GM11168 (cell line): ENCODE measurements around the gene LRRC56.

ENCODE experiments used
- in situ Hi-C: fragments of 300-500 bp; cut with MboI; formaldehyde crosslinking; loops from one replicate; pipeline ENCODE4 v1.12.0; 2022; ENCODE audit warnings: low sequenced_read_pairs; ENCODE audit not compliant: unreplicated experiment

Gene LRRC56

DNA sequence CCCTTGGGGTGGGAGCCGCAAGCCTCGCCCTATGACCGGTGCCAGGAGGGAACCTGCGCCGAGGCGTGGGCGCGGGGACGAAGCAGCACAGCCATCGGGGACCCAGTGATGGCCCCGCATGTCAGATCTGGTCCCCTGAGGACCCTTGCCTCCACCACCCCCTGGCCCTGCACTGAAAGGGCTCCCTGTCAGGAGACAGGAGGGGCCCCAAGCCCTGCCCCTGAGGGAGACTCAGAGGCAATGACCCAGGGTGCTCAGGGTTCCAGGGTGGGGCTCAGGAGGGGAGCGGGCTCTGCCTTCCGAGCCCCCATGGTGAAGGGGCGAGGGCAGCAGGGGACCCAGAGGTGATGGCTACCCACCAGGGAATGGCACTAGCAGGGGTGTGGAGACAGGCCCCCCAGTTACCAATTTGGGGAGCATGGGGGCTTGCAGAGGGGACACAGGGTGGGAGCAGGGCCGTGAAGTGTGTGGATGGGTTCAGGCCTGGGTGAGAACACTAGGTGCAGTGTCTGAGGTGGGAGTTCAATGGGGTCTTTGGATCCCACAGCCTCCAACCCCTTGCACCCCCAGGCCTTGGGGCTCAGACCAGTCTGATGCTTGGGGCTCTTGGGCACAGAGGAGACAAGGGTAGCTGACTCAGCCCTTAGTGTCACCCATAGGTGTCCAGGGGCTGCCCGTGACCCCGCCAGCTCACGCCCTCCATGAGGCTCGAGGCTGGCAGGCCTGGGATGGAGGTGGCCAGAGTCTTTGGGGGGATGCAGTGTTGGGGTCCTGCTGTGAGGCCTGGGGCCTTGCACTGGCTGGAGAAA is 499 bp downstream of the LRRC56 start:
- in situ Hi-C loops: no loop called here

DNA sequence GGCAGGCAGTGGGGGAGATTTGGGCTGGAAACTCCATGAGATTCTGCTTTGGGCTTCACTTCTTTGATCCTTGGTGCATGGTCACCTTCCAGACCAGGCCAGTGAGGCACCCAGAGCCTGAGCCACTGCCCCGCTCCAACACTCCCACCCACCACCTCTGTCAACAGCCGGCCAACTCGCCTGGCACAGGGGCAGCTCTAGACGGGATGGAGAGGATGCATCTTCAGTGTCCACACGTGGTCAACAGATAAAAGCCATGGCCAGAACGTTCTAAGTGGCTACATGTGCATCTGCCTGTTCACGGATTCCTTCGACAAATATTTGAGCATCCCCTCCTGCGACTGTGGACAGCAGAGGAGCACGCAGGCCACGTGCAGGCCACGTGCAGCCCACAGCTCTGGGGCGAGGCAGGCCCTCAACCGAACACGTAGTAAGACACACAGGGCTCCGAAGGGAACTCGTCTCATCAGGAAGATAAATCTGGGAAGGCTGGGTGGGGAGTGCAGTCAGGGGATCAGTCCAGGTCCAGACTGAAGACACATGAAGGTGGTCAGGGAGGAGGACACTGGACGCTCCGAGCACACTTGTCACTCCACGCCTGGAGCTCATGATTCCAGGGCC is 1.2 kb downstream of the LRRC56 start:
- in situ Hi-C loops: no loop called here

DNA sequence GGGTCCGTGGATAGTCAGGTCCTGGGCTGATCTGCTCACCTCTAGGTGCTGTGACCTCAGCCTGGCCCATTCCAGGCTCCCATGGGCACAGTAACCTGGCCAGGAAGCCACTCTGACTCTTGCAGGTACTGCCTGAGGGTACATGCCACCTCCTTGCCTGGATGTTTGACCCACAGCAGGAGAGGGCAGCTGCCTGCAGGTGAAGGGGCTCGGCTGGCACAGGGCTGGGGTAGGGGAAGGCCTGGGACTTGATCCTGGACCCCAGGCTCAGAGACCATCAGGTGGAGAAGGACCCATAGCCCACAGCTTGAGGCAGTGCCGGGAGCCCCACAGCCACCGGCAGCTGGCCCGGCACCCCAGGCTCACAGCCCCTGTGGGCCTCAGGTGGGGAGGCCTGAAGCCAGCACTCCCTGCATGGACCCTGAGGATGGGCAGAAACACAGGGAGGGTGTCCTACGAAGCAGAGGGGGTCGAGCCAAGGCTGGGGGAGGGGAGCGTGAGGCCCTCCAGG is 2.7 kb downstream of the LRRC56 start:
- in situ Hi-C loops: no loop called here

DNA sequence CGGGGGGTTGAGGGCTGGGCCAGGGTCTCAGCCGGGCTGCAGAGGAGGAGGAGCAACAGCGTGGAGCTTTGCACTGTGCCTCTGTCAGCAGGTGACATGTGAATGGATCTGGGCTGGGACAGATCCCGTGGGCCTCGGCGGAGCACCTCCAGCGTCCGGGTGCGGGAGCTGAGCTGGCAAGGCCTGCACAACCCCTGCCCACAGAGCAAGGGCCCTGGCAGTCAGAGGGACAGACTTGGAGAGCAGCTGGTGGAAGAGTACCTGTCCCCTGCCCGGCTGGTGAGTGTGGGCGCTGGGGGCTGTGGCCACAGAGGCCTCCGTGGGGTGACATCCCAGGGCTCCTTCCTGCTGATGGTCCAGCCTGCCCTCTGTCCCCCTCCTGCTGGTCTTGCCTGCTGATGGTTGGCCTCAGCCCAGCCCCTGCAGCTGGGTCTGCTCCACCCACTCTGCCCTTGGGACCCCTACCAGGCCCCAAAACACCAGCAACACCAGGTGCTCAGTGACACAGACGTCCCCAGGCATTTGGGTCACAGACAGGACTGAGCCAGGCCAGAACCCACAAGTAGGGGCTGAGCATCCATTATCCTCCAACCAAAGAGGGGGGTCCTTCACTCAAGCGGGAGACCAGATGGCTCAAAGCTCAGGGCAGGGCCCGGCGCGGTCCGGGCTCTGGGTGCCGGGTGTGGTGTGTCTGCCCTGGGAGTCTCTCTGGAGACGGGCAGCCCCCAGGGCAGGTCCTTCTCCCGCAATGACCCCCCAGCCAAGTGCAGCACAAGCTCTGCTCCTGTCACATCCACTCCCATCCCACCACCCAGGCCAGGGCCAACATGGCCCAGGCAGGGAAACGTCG is 3.5 kb downstream of the LRRC56 start:
- in situ Hi-C loops: no loop called here

- in situ Hi-C loops: no loop called here
These were observed 4.1 kb downstream of the LRRC56 start for GRCh38 chr11:541433-541885.

GRCh38 chr11:544817-545166 is 7.5 kb downstream of the LRRC56 start:
- in situ Hi-C loops: no loop called here

GRCh38 chr11:545171-545570 is 7.8 kb downstream of the LRRC56 start:
- in situ Hi-C loops: no loop called here

DNA sequence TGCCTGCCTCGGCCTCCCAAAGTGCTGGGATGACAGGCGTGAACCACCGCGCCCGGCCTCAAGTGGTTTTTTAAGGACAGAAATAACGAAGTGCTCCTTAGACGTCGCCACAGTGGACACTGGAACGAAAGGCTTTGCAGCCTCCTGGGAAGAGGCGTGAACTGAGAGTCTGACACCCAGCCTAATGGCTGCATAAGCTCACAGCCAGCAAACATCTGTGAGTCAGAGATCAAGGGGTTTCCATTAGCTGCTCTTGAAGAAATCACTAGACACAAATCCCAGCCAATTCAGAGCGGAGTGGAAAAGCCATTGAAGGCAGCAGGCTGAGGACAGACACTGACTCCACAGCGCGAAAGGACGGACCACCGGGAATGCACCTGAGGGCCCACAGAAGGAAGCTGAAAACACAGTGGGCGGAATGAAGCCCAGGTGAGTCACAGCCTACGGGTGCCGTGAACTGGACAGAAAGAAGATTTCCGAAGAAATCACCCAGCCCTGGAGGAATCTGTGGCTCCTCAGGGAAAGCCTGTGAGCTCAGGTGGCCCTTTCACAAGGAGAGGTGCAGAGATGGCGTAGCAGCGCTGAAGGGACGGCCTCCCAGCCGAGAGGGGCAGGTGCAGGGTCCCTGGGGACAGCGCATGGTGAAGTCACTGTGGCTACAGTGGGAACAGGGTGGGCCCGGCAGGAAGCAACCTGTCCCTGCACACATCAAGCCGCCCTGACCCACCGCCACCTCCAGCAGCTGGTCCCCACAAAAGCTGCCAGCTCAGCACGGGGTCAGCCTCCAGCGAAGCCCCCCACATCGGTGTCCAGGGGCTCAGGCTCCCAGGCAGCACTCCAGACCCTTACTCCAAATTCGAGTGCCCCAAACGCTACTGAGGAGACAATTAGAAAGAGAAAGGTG is 11.6 kb downstream of the LRRC56 start:
- in situ Hi-C loops: no loop called here

GRCh38 chr11:550021-550745 is 12.9 kb downstream of the LRRC56 start:
- in situ Hi-C loops: loop anchor here (10.0 kb wide), 1 partner anchor 165 kb away; no protein-coding TSS in a partner anchor

- in situ Hi-C loops: loop anchor here (10.0 kb wide), 1 partner anchor 164 kb away; no protein-coding TSS in a partner anchor
These were observed 13.4 kb downstream of the LRRC56 start for GRCh38 chr11:550746-551085.

- in situ Hi-C loops: loop anchor here (10.0 kb wide), 1 partner anchor 164 kb away; no protein-coding TSS in a partner anchor
These were observed 13.8 kb downstream of the LRRC56 start for GRCh38 chr11:551131-551530.

GRCh38 chr11:551596-551995 is 14.3 kb downstream of the LRRC56 start:
- in situ Hi-C loops: loop anchor here (10.0 kb wide), 1 partner anchor 163 kb away; no protein-coding TSS in a partner anchor

DNA sequence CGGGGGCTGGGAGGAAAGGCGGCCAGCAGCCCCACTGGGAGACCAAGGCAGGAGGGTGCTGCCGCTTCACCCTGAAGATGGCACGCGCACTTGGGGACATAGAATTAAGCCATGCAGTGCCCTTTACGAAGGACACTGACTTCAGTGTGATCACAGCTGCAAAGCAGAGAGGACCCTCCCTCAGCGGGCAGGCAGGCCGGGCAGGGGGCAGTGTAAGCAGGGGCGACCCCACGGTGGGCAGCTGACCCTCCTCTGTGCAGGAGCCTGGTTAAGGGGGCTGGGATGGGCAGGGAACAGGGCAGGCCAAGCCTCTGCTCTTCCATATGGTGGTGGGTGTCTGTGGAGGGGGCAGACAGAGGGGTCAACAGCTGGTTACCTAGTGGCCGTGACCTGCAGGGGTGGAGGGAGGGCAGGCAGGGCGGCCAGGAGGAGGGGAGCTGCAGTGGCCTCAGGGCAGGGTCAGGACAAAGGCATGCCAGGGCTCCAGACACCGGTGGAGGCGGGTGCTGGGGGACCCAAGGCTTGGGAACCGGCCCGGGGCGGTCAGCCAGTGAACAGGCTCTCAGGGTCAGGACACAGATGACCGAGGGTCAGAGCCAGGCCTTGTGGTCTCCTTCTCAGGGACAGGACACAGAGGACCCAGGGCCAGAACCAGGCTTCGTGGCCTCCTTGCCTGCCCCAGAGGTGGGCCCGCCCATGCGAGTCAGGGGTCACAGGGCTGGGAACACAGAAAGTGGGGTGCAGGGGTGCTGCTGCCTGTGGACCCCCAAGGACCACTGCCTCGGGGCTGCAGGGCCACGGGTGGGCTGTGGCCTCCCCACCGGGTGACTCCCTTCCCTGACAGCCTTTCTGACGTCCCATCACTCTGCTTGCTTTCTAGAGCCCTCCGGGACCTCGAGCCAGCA is 16.0 kb downstream of the LRRC56 start:
- in situ Hi-C loops: loop anchor here (10.0 kb wide), 1 partner anchor 161 kb away; no protein-coding TSS in a partner anchor

DNA sequence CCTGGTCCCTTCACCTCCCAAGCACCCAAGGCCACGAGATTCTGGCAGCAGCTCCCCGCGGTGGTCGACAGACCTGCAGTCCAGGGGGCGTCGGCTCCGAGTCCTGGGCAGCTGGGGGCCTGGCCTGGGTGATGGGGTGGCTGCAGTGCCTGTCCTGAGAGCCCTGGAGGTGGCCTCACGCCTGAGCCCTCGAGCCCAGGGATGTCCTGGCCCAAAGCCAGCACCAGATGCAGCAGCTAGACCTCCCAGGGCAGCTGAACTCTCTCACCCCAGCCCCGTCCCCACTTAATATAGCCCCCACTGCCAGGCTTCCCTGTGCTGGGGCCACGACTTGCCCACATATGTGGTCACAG is 16.6 kb downstream of the LRRC56 start:
- in situ Hi-C loops: loop anchor here (10.0 kb wide), 1 partner anchor 161 kb away; no protein-coding TSS in a partner anchor

DNA sequence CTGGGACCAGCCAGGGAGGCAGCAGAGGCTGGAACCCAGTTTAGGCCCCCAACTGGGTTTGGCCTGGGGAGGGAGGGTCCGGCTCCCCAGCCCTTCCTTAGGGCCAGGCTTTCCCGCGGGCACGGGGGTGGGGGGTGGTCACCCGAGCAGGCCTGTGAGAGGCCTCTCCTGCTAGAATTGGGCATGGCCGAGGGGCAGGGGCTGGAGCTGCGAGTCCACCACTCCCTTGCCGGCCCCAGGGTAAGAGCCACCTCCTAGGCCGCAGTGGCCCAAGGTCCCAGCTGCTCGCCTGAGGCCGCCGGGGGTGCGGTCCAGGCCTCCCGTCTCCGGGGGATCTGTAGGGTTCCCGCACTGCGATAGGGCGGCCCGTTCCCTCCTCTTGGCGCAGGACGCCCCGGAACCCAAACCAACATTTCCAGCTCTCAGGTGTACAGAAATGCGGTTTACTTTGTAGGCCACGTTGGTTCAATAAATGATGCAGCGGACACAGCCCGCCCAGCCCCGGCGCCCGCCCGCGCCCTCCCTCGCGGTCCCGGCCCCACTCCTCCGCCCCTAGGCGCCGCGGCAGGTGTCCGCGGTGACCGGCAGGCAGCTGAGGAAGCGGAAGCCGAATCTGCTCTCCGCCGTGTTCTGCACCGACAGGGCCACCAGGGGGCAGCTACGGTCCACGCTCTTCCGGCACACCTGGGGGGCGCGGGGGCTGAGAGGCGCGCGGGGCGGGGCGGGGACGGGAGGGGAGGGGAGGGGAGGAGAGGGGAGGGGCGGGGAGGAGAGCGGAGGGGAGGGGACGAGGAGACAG is 17.3 kb downstream of the LRRC56 start:
- in situ Hi-C loops: loop anchor here (10.0 kb wide), 1 partner anchor 160 kb away; no protein-coding TSS in a partner anchor

GRCh38 chr11:555227-555779 is 18.0 kb downstream of the LRRC56 start:
- in situ Hi-C loops: loop anchor here (10.0 kb wide), 1 partner anchor 159 kb away; no protein-coding TSS in a partner anchor
